Panc1 (cell line): ENCODE measurements around the gene FAM216B.

ENCODE experiments used
- POLR2AphosphoS5 ChIP-seq: IDR thresholded peaks from 2 replicates; pipeline ENCODE4 v1.6.1; 2012; ENCODE audit warnings: mild to moderate bottlenecking, low read depth, low read length, moderate library complexity
- REST ChIP-seq, 2 experiments: IDR thresholded peaks; 2 replicates each; pipeline ENCODE4 v1.6.1; 2011 to 2012; ENCODE audit warnings: low read depth in 2 of 2, control low read depth in 1 of 2, low read length in 1 of 2, mild to moderate bottlenecking in 1 of 2, moderate library complexity in 1 of 2; ENCODE audit not compliant: insufficient read depth in 1 of 2

GRCh38 chr13:42786715-42787114 lies 5.3 kb downstream of the FAM216B start:
- TF ChIP-seq POLR2AphosphoS5 (no peak), REST (IDR thresholded peaks at IDR 0.05; ENCODE audit: insufficient read depth in 1 of 2, low read depth in 2 of 2, low read length in 1 of 2) (no peak)
